ENCODE data around the gene EPHA4. TPM values are rescaled to one million over a fixed set of nuclear protein-coding genes. Genes with fewer than 3 reads are reported as not detected.

EPHA4 gene
- total and polyA plus RNA-seq, 2 of the 4 experiments (the other 2 are of a cell fraction), result 36.9 to 132 TPM

DNA sequence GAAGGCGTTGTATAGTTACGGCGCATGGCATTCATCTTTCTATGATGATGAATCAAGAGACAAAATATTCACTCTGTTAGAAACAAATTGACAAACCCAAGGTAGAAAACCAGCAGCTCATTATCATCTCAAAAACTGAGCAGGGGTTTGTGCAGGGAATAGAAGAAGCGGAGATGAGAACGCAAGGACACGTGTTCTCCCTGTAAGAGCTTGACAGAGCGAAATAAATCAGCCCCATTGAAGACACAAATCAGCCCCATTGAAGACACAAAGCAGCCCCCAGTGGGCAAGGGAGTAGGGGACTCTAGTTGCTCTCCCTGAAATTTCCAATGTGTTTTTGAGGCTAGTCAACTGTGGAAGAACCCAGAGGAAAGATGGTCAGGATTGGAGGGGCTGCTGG is 199.2 kb downstream of the EPHA4 start:
- H4K20me1 ChIP-seq (ENCODE audit: insufficient read depth, low read length), result no peaks in the 10 kb centered on the region
- no peak overlapping the region for H3K23ac ChIP-seq (ENCODE audit: low read depth, low read length)
- H3K9me3 ChIP-seq (ENCODE audit: control insufficient read depth, insufficient read depth, low read length), result no peaks in the 10 kb centered on the region
- ChIA-PET CTCF (interaction anchor here (0.6 kb wide), 1 partner anchor 12 kb away, joined by 3 read pairs; no protein-coding TSS in a partner anchor), POLR2A (ENCODE audit: unreplicated experiment) (no interaction called here)
- H3K56ac ChIP-seq (ENCODE audit: extremely low read depth, insufficient read depth, low read length), result no peak overlapping the region
- H3K18ac ChIP-seq (ENCODE audit: low read depth, low read length), result no peak overlapping the region
- no peak overlapping the region for H3K4me3 ChIP-seq (ENCODE audit: insufficient read depth, low read depth, low read length)
- no peaks in the 10 kb centered on the region for H3K9me1 ChIP-seq (ENCODE audit: insufficient read depth, low read length)
- dilution Hi-C loops (cut with HindIII; ENCODE audit: low sequenced_read_pairs, unreplicated experiment), result no loop called here
- no peak overlapping the region for H2AFZ ChIP-seq (replicated peaks; ENCODE audit: low read length, poor library complexity)
- no peak overlapping the region for H4K91ac ChIP-seq (ENCODE audit: insufficient read depth, low read depth, low read length)
- H4K5ac ChIP-seq (ENCODE audit: low read depth, low read length), result no peak overlapping the region
- no peak overlapping the region for H4K8ac ChIP-seq (ENCODE audit: low read depth in 2 of 2, low read length in 2 of 2)
- H3K27ac ChIP-seq (ENCODE audit: insufficient read depth, low read length), result no peak overlapping the region
- H3K27me3 ChIP-seq (ENCODE audit: control insufficient read depth, insufficient read depth, low read length), result peaks cover 3% of the 10 kb centered on the region
- H2BK5ac ChIP-seq (ENCODE audit: low read depth, low read length, poor library complexity, severe bottlenecking), result no peak overlapping the region
- BruUV-seq (replicated peaks), result no TSS peak
- no peak for TF ChIP-seq NFE2L2 (IDR thresholded peaks at IDR 0.05; ENCODE audit: low read depth, low read length)
- TF ChIP-seq, protein P1, sequence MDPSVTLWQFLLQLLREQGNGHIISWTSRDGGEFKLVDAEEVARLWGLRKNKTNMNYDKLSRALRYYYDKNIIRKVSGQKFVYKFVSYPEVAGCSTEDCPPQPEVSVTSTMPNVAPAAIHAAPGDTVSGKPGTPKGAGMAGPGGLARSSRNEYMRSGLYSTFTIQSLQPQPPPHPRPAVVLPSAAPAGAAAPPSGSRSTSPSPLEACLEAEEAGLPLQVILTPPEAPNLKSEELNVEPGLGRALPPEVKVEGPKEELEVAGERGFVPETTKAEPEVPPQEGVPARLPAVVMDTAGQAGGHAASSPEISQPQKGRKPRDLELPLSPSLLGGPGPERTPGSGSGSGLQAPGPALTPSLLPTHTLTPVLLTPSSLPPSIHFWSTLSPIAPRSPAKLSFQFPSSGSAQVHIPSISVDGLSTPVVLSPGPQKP (IDR thresholded peaks at IDR 0.05; ENCODE audit: borderline replicate concordance, low read depth, low read length), result no peak
- no peak overlapping the region for H2AK9ac ChIP-seq (replicated peaks; ENCODE audit: low read depth, low read length, poor library complexity)
- H3K4me1 ChIP-seq (ENCODE audit: control insufficient read depth, insufficient read depth, low read length), result no peaks in the 10 kb centered on the region
- no peak overlapping the region for H2AK5ac ChIP-seq (ENCODE audit: low read depth, low read length)
- in situ Hi-C loops (cut with MboI; ENCODE audit: low sequenced_read_pairs), result no loop called here
- H3K79me1 ChIP-seq (ENCODE audit: low read depth in 1 of 2, low read length in 2 of 2), result no peaks in the 10 kb centered on the region
- no peak overlapping the region for H2BK15ac ChIP-seq (ENCODE audit: low read depth, low read length)
- no peak overlapping the region for H3K14ac ChIP-seq (replicated peaks; ENCODE audit: low read depth, low read length)
- no peak overlapping the region for H2BK20ac ChIP-seq (ENCODE audit: low read depth, low read length)
- no peak overlapping the region for H2BK120ac ChIP-seq (ENCODE audit: low read depth, low read length)
- WGBS, 2 experiments (ENCODE audit: extremely low coverage in 2 of 2, insufficient read length in 1 of 2), result no CpG with 5 or more reads among the region's 7 CpGs
- no peaks in the 10 kb centered on the region for H3K36me3 ChIP-seq (ENCODE audit: control insufficient read depth, insufficient read depth, low read length)
- intact Hi-C loops (cut with micrococcal nuclease), result no loop called here
- H3K9ac ChIP-seq (ENCODE audit: low read depth, low read length), result no peak overlapping the region
- H3K4ac ChIP-seq (ENCODE audit: low read depth, low read length), result no peak overlapping the region
- ATAC-seq (ENCODE audit: low read depth), result no peak
- DNase-seq, result no peak
- no peak overlapping the region for H3K4me2 ChIP-seq (ENCODE audit: low read depth, low read length)
